HG03565 (cell line): ENCODE results near the gene GABRG3.
"Not testable (repeated sequence)": the region's sequence is repeated elsewhere in the genome, so short reads cannot be mapped to it uniquely, and the experiment has no call there.

Source experiments
- ATAC-seq: cut with Tn5 transposase; IDR thresholded peaks from one replicate; pipeline ENCODE4 v1.9.1; 2021; ENCODE audit warnings: mild to moderate bottlenecking, moderate library complexity; ENCODE audit not compliant: unreplicated experiment

Gene GABRG3

GRCh38 chr15:27323801-27324200 lies 352.8 kb downstream of the GABRG3 start:
- ATAC-seq: no peak

- no peak for ATAC-seq
These were observed 354.1 kb downstream of the GABRG3 start for GRCh38 chr15:27324886-27325615.

GRCh38 chr15:27327467-27328025 lies 356.6 kb downstream of the GABRG3 start:
- ATAC-seq: no peak

- no peak for ATAC-seq
These were observed 357.2 kb downstream of the GABRG3 start for GRCh38 chr15:27328186-27328585.

- no peak for ATAC-seq
These were observed 357.6 kb downstream of the GABRG3 start for GRCh38 chr15:27328608-27329007.

GRCh38 chr15:27330326-27330725 lies 359.3 kb downstream of the GABRG3 start:
- ATAC-seq: no peak

- ATAC-seq: no peak
These were observed 365.7 kb downstream of the GABRG3 start for GRCh38 chr15:27336676-27337075.

- ATAC-seq: no peak
These were observed 368.2 kb downstream of the GABRG3 start for GRCh38 chr15:27339138-27339537.

- ATAC-seq: no peak
These were observed 370.9 kb downstream of the GABRG3 start for GRCh38 chr15:27341780-27342343.

- ATAC-seq: no peak
These were observed 372.0 kb downstream of the GABRG3 start for GRCh38 chr15:27342991-27343390.

GRCh38 chr15:27352136-27352535 lies 381.2 kb downstream of the GABRG3 start:
- ATAC-seq: no peak

- no peak for ATAC-seq
These were observed 382.9 kb downstream of the GABRG3 start for GRCh38 chr15:27353856-27354255.

- no peak for ATAC-seq
These were observed 387.9 kb downstream of the GABRG3 start for GRCh38 chr15:27358751-27359434.

- no peak for ATAC-seq
These were observed 388.6 kb downstream of the GABRG3 start for GRCh38 chr15:27359586-27359985.

GRCh38 chr15:27360316-27360715 lies 389.3 kb downstream of the GABRG3 start:
- no peak for ATAC-seq

- ATAC-seq: no peak
These were observed 390.5 kb downstream of the GABRG3 start for GRCh38 chr15:27361438-27361837.

GRCh38 chr15:27365456-27365855 lies 394.5 kb downstream of the GABRG3 start:
- ATAC-seq: no peak

GRCh38 chr15:27377391-27377790 lies 406.4 kb downstream of the GABRG3 start:
- ATAC-seq: not testable (repeated sequence)

- no peak for ATAC-seq
These were observed 411.5 kb downstream of the GABRG3 start for GRCh38 chr15:27382361-27383025.

- ATAC-seq: no peak
These were observed 412.7 kb downstream of the GABRG3 start for GRCh38 chr15:27383726-27384125.

GRCh38 chr15:27392163-27392562 lies 421.2 kb downstream of the GABRG3 start:
- no peak for ATAC-seq
